Activated CD8-positive, alpha-beta memory T cell treated with anti-CD3 and anti-CD28 coated beads for 4 hours (primary cell): ENCODE measurements around the gene NPW.
"Not testable (repeated sequence)": the region's sequence is repeated elsewhere in the genome, so short reads cannot be mapped to it uniquely, and the experiment has no call there.

Experiments
- DNase-seq, 2 donors: peaks; one replicate each; pipeline ENCODE4 v3.0.0-alpha.2; 2020; ENCODE audit warnings: low read depth in 2 of 2

Gene NPW

DNA sequence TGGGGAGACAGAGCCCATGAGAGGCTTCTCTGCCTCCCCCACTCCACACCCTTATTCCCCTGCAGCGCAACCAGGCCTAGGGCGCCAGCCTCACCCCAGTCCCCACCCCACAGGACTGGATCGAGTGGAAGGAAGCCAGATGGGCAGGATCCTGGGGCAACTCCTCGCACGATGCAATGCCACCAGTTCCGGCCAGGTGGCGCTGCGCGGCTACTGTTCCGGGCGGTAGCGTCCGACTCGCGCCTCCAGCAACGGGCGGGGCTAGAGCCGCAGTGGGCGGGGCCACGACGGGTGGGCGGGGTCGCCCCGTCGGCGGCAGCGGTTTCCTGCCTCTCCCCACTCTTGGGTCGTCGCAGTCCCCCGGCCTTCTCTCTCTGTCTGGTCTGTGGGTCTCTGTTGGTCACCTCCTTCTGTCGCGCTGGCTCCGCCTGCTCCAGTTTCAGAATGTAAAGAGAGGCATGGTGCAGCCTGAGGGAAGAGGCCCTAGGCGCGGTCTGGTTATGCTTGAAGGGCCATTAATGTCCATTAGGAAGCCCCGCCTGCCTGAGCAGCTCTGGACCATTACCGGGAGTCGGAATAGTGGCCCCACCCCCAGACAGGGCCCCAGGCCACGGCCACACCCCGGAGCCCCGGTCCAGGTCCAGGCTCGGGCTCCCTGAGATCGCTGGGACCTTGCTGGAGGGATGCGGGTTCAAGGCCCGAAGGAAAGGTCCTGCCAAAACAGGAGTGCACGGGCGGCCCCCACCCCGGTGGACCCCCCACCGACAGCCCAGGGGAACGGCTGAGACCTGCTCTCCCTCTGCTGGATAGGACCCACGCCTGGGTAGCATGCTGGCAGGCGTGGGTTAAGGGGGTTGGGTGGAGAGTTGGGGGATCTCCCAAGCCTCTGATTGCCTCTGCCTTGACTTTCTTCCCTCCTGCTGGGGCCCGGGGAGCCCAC, 3.8 kb downstream of the NPW start:
- DNase-seq, result peak; percentile 84 to 92

DNA sequence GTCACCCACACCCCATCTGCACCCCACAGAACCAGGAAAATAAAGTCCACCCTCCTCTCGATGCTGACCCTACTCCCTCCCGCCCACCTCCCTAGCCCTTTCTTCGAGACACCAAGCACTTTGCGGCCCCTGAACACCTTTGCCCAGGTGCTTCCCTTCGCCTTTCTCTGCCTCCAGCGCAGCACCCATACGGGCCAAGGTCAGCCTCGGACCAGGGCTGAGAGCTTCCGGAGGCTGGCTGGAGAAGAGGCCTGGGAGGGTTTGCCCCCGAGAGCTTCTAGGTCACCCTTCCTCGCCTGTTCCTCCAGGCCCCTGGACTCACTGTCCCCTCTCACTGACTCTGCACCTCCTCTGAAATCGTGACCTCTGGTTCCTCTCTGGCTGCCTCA, 4.4 kb downstream of the NPW start:
- no peak for DNase-seq

DNA sequence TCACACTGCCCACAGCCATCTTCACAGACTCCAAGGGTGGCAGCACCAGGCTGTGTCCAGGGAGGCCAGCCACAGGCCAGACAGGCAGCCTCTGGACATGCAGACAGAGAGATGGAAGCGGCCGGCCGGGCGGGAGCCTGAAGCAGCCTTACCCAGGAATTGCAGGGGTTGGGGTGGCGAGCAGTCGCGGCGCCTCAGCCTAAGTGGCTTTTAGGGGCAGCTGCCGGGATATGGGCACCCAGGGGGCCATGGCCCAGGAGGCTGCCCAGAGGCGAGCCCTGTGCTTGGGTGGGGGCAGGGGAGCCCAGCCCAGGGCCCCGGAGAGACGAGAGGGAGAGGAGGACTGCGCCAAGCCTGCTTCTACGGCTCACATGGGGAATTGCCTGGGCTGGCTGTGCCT, 5.7 kb downstream of the NPW start:
- no peak for DNase-seq

DNA sequence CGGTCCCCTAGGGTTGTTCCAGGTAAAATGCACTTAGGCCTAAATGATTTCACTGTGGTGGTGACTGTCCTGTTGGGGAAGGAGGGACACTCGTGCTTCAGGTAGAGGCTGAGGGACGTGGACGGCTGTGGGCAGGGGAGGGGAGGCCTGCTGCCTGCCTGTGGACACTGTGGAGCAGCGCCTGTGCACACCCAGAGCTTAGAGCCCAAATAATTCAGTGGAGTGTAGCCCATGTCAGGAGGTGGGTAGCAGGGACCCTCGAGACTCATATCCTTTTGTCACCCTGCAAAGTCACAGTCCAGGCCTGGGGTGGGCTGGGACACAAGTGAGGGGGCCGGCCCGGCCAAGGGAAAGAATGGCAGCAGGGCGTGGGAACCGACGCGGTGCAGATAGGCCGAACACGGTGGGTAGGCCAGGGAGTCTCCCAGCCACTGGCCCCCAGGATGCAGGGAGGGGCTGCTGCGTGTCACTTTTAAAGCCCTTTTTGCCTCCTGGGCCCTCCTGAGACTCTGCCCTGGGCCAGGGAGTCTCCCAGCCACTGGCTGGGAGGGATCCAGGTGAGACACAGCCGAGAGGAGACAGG, 6.4 kb downstream of the NPW start:
- DNase-seq, result no peak

DNA sequence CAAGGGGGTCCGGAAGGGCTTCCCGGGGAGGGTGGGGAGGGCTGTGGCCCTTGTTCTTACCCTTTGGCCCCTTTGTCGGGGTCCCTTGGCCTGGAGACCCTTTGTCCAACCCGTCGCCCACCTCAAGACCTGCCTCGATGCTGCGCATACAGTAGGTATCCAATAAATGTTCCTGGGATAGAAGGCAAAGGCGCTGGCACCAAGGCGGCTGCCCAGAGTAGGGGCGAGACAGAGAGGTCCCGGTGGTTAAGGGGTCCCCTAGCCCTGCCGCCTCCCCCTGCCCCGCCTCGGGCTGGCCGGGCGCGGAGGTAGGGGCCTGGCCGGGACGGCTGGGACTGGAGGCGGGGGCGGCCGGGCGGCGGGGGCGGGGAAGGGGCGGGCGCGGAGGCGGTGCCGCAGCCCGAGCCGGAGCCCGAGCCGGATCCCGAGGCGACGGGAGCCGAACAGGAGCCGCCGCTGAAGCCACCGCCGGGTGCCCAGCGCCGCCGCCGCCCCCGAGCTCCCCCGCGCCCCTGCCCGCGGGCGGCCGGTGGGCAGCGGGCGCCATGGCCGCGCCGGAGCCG, 7.0 kb downstream of the NPW start, which contains the start of gene NHERF2:
Gene NHERF2 (plus strand): TSS at position 442 of the 563 bp plus-strand sequence. CDS start 104 bp downstream, at position 546.
- DNase-seq, result no peak

DNA sequence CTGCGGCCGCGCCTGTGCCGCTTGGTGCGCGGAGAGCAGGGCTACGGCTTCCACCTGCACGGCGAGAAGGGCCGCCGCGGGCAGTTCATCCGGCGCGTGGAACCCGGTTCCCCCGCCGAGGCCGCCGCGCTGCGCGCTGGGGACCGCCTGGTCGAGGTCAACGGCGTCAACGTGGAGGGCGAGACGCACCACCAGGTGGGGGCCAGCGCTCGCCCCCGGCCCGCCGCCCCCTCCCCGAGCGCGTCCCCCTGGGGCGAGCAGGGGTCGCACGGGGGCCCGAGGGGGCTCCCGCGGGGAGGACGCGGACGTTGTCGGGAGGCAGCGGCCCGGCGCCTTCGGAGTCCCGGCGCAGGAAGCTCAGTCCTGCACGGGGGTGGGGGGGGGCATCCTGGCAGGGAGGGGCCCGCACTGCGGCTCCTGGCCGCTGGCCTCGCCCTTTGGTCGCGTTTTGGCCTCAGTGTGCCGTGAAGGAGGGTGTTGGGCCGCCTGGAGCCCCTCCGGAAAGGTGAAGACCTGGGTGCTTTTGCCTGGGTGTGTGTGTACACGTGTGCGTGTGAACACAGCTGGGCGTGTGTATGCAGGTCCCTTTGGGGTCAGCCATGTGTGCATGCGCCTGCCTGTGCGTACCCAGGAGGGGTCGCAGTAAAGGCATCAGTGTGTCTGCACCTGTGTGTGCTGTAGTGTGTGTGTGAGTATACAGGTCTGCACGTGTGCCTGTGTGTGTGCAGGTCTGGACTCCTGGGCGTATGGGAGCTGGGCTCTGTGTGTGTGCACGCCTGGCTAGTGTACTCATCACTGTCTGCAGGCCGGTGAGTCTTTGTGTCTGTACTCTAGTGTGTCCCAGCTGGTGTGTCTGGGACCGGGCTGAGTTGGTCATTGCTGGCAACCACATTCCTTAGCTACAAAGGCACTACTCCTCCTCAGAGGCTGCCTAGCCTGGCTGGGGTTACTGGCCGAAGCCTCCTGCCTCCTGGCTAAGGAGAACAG, 7.7 kb downstream of the NPW start:
- DNase-seq, result no peak

DNA sequence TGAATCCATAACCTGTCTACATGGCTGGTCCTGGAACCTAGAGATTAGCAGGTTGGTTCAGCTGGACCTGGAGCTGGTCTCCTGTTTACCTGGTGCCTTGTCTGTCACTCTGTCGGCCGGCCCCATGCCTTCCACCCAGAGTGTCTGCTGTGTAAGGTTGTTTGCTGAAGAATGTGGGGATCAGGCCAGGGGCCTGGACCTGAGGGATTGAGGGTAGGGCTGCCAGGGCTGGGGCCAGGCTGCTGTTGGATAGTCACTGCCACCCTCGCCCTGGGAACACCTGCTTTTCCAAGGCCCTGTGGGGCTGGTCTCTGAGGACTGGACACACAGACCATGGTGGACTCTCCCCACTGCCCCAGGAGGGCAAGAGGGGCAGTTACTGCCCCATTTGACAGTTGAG, 8.6 kb downstream of the NPW start:
- DNase-seq, result no peak

DNA sequence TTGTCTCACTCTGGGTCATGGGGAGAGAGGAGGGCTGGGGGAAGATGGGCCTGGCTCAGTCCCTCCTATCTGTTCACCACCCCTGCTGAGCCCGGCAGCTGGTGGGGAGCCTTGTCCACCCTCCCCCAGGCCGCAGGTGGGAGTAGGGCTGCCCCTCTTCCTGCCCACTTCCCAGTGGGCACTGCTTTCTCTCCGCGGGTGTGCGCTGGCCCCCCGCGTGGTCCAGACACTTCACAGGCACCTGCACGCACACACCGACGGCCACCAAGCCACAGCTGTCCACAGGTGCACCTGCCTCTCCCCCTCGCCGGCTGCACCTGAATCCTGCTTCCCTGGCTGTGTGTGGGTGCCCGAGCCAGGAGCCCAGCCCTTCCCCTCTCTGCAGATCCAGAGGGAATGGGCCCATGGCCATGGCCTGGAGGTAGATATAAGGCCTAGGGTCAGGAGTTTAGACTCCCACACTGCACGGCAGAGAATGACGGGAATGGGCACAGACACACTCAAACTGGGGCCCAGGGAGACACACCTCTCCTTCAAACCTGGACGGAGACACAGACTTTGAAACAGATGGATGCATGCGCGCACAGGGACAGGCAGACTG, 9.1 kb downstream of the NPW start:
- DNase-seq, result no peak

DNA sequence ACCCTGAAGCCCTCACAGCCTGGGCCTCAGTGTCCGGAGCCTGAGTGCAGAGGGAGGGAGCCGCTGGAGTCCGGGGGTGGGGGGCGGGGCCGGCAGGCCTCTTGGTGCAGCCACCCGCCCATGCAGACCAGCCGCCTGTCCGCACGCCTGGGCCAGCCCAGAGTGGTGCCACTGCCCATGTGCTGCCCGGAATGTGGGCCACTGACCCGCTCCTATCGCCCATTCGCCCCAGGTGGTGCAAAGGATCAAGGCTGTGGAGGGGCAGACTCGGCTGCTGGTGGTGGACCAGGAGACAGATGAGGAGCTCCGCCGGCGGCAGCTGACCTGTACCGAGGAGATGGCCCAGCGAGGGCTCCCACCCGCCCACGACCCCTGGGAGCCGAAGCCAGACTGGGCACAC, 9.8 kb downstream of the NPW start:
- no peak for DNase-seq

DNA sequence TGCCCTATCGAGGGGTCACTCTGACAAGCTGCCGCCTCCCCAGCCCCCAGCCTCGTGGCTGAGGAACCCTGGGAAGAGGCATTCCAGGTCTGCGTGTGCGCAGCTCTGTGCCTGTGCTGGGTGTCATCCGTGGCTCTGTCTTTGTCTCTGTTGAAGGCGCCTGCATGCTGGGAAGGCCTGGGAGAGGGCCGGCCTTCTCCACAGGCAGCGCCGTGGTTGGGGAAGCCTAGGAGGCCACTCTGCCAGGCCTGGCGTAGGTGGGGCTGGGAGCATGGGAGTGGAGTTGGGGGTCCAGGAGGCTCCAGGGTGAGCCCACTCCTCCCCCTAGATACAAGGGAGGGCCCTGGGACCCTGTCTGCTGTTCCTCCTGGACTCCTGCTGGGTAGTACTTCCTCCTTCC, 10.5 kb downstream of the NPW start:
- DNase-seq, result no peak

DNA sequence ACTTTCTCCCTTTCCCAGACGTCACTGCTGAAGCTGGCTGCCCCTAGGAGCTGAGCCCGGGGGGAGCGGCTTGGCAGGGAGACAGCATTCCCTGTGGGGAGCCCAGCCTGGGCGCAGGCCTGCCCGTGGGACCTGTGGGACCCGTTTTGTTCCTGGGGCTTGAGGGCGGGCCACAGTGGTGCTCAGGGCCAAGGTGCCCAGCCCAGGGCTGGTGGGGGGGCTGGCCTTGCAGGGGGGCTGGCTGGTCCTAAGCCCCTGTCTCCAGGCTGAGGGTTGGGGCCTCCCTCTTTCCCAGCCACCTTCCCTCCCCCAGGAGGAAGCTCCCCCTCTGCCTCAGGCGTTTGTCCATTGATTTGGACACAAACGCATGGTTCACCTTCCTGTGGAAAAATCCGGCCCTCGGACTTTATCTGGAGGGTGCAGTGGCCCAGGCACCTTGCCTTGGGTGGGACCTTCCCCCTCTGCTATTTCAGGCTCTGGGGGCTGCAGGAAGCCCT, 11.5 kb downstream of the NPW start:
- no peak for DNase-seq

DNA sequence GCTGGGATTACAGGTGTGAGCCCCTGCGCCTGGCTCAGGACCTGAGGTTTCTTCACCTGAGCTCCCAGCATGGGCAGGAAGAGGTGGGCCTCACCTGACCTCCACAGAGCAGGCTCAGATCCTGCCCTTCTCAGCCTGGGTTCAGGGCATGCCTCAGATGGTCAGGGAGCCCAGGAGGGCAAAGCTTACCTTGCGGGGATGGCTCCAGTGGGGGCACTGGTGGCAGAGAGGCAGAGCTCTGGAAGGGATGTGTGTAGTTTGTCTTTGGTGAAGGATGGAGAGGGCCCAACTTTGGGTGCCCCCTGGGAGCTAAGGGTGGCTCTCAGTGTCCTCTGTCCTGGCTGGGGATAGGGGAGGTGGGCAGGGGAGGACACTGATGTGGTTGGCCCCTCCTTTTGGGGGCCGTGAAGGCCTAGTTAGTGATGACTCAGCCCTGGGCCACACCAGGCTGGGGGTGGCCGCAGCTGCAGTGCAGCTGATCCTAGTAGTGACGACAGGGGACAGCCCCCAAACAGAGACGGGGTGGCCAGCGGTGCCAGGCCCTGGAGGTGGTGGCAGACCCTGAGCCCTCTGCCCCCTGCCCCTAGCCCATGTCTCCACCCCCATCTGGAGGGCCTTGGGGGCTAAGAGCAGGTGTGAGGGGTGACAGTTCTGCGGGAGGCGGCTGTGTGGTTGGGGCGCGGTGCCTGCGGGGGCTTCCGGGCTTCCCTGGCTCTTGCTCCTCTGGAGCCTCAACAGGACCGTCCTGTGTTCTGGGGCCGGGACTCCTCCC, 12.9 kb downstream of the NPW start:
- no peak for DNase-seq

DNA sequence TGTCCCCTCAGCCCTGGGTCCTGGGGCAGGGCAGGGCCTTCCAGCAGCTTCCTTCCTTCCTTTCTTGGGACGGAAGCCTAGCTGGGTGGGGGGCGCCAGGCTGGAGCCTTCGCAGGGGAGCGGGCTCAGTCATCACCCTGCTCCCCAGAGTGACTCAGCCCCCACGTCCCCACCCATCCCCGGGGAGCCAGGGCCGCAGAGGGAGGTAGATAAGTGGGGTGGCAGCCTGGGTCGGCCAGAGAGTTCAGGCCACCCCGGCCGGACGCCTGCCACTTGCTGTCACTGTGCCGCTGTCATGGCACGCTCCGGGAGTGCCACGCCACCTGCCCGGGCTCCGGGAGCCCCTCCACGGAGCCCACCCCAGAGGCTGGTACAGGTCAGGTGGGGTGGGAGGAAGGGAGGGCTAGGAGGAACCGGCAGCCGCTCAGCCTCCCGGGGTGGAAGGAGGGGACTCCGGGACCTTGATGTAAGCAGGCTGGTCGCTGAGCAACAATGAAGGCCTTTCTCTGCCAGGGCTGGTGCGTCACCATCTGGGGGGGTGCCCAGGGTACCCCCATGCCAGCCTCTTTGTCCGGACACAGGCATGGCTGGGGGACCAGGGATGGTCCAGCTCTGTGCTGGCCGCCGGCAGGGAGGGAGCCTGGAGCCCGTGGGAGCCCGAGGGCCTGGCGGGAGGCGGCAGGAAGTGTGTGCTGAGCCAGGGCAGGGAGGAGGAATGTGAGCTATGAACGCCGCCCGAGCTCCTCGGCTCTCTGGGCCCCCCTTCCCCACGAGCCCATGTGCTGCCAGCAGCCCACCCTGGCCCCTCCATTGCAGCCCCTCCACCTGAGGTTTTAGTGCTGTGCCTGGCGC, 13.7 kb downstream of the NPW start:
- DNase-seq, result no peak

DNA sequence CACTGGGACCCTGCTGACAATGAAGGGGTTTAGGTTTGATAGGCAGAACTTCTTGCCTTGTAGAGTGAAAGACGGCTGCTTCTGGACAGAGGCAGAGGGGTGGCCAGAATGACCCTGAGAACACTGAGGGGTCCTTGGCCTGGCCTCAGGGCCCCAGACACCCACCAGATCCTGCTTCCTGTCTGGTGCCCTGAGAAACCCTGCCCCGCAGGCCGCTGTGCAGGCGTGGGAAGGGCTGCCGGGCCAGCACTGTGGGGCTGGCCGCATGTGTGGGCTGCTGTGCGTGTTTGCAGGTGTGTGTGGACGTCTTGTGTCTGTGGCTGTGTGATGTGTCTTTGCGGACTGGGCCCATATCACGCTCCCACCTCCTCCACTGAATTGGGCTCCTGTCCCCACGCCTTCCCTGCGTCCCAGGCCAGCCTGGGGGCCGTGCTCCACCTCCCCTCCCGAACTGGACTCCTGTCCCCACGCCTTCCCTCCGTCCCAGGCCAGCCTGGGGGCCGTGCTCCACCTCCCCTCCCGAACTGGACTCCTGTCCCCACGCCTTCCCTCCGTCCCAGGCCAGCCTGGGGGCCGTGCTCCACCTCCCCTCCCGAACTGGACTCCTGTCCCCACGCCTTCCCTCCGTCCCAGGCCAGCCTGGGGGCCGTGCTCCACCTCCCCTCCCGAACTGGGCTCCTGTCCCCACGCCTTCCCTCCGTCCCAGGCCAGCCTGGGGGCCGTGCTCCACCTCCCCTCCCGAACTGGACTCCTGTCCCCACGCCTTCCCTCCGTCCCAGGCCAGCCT, 14.5 kb downstream of the NPW start:
- DNase-seq, result not testable (repeated sequence)

DNA sequence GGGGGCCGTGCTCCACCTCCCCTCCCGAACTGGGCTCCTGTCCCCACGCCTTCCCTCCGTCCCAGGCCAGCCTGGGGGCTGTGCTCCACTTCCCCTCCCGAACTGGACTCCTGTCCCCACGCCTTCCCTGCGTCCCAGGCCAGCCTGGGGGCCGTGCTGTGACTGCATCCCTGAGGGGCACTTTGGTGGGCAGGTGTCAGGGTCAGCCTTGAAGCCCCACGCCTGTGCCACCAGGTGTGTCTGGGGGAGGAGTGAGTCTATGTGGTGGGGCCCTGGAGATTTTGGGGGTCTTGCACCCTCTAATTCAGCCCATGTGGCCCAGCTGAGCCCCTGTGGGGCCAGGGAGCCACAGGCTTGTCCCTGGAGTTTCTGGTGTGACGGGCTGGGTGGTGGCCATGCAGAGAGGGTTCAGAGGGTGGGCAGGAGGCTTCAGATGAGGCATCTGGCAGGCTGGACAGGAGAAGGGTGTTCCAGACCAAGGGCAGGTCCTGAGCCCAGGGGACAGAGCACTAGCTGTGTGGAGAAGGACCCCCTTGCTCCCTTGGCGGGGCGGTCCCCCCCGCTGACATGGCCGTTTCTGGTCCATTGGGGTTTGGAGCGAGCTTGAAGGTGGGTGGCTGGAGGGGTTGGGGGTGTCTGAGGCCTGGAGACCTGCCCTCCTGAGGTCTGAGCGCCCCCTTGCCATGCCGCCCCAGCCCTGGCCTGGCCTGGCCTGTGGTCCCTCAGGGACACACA, 15.3 kb downstream of the NPW start:
- DNase-seq, result no peak

DNA sequence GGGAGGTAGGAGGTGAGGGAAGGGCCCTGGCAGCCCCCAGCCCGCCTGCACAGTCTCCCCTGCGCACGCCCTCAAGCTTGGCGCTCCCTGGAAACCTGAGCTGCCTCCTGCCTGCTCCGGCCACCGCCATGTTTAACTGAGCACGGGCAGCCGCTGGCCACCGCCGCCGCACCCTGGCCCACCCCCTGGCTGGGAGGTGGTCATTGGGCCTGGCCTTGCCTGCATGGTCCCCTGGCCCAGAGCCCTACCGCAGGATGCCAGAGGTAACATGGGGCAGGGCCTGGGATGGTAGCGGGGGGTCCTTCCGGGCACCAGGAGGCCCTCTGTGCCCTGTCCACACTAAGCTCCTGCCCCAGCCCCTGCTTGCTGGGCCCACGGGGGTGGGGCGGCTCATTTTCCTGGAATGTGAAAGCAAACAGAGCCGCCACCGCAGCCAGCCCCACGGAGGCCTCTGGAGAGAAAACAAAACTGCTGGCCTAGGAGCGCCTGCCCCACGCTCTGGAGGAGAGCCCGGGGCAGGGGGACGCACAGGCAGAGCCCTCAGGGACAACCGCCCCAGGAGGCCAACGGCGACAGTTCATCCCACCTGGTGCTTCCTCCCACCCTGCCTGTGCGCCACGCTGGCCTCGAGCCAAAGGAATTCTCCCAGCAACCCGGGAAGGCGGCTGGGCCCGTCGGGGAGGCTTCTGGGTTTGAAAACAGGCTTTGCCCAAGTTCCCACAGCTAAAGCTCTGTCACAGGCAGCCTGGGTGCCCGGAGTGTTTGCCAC, 16.0 kb downstream of the NPW start:
- DNase-seq, result no peak
